ENCODE data around the gene ODF2L.

The ODF2L gene, protein sequence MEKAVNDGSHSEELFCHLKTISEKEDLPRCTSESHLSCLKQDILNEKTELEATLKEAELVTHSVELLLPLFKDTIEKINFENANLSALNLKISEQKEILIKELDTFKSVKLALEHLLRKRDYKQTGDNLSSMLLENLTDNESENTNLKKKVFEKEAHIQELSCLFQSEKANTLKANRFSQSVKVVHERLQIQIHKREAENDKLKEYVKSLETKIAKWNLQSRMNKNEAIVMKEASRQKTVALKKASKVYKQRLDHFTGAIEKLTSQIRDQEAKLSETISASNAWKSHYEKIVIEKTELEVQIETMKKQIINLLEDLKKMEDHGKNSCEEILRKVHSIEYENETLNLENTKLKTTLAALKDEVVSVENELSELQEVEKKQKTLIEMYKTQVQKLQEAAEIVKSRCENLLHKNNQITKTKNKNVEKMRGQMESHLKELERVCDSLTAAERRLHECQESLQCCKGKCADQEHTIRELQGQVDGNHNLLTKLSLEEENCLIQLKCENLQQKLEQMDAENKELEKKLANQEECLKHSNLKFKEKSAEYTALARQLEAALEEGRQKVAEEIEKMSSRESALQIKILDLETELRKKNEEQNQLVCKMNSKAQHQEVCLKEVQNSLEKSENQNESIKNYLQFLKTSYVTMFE

GRCh38 chr1:86395751-86396497 is at the start of gene ODF2L:
Gene ODF2L, minus strand, starts transcription at chr1:86396323. Its CDS starts 9,296 bp downstream, at chr1:86387027.
- peak; percentile 82 for DNase-seq (ENCODE audit: low read depth)

- DNase-seq (ENCODE audit: low read depth), result no peak
Observed at GRCh38 chr1:86445919-86446318, 49.8 kb upstream of the ODF2L start.

- no peak for DNase-seq (ENCODE audit: low read depth)
Observed at GRCh38 chr1:86441997-86442396, 45.9 kb upstream of the ODF2L start.

DNA sequence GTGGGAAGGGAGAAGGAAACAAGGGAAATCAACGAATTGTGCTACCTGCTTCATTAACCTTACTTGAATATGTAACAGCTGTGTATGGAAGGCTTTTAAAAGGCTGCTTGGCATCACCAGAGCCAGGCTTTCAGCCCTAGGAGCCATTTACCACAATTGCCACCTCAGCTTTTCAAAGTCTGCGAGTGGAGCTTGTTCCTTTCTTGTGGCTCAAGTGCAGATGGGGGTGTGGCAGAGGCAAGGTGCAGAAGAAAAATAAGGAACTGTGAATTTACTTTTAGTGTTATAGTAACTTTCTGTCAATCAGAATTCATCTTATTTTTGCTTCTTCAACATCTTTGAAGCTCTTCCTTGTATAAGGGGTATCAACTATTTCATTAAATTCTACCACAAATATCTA is 45.5 kb upstream of the ODF2L start:
- no peak for DNase-seq (ENCODE audit: low read depth)

- no peak for DNase-seq (ENCODE audit: low read depth)
Observed at GRCh38 chr1:86436041-86436440, 39.9 kb upstream of the ODF2L start.

- no peak for DNase-seq (ENCODE audit: low read depth)
Observed at GRCh38 chr1:86435327-86435726, 39.2 kb upstream of the ODF2L start.

- no peak for DNase-seq (ENCODE audit: low read depth)
Observed at GRCh38 chr1:86434059-86434458, 37.9 kb upstream of the ODF2L start.

- no peak for DNase-seq (ENCODE audit: low read depth)
Observed at GRCh38 chr1:86430376-86430775, 34.3 kb upstream of the ODF2L start.

DNA sequence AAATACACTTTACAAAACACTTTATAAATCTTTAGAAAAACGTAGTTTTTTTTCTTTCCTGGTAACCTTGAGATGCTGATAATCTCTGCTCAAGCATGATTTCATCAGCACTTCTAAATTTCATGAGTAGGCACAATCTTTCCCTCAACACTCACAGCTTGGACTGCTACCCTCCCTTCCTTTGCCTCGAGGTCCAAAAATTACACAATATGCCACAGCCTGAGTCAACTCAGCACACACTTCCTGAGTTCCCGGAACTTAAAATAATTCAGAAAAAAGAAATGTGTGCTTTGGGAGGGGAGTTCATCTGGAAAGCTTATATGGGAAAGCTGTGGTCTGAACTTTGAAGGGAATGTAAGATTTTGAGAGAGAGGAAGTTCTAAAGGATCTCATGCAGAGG is 33.7 kb upstream of the ODF2L start:
- no peak for DNase-seq (ENCODE audit: low read depth)

GRCh38 chr1:86429122-86429725 is 33.1 kb upstream of the ODF2L start:
- DNase-seq (ENCODE audit: low read depth), result no peak

- DNase-seq (ENCODE audit: low read depth), result no peak
Observed at GRCh38 chr1:86423873-86424272, 27.8 kb upstream of the ODF2L start, which contains the start of gene CLCA2. Gene CLCA2, plus strand, starts transcription at chr1:86424171. Its CDS starts 77 bp downstream, at chr1:86424248.

DNA sequence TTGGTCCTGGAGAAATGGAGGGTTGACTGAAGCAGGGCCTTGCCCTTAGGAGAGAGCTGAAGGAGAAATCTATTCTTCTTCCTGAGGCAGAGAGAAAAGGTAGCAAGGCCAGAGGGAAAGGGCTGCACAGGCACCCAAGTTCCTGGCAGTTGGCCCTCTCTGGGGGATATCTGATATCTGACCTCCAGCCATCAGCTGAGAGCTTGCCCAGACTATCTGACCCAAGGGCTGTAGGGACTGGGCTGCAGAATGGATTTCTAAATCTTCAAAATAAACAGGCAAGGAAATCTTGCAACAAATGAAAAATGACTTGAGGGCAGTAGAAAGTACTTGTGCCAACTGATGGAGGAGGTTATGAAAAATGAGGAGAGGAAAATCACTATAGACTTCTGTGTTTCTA is 27.4 kb upstream of the ODF2L start:
- DNase-seq (ENCODE audit: low read depth), result no peak

GRCh38 chr1:86421601-86422280 is 25.6 kb upstream of the ODF2L start:
- DNase-seq (ENCODE audit: low read depth), result no peak

DNA sequence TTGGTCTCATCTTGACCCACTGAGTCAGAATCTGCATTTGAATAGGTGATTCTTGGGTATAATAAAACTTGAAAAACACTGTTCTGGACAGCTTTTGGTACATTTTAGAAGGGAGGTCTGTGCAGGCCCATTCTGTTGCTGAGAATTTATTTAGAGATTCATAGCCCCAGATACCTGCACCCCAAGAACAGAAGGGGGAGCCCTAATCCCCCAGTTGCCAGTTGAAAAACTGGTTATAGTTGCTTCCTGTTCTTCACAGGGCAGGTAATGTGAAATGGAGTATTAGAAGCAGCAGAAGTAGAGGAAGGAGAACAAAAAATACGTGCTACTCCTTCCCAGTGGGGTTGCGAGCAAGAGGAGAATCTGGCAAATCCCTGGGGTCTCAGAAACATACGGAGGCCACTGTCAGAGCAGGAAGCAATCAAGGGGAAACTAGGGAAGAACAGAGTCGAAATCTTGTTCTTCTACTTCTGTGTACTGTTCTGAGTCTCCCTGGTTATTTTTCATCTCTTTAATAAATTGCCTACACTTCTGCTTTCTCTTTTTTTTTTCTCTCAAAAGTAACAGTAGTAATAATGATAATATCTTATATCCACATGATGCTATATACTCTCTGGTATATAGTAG is 23.3 kb upstream of the ODF2L start:
- DNase-seq (ENCODE audit: low read depth), result peak; percentile 13

DNA sequence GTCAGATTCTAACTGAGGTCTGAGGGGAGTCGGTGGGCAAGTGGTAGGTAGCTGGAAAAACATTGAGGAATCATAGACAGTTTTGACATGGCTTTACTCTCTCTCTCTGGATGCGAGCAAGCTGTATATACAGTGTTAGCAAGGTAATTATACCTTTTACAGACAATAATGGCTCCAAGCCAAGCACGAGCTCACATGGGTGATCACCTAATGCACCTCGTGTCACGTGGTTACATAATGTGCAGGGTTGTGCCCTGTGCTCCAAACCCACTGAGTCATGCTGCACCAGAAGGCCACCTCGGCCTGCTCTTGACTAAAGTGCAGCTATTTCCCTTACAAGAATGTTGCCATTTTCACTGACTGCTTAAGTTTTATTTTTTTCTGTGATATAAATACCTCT is 20.2 kb upstream of the ODF2L start:
- no peak for DNase-seq (ENCODE audit: low read depth)

GRCh38 chr1:86410879-86411278 is 14.8 kb upstream of the ODF2L start:
- no peak for DNase-seq (ENCODE audit: low read depth)

- no peak for DNase-seq (ENCODE audit: low read depth)
Observed at GRCh38 chr1:86409416-86410021, 13.4 kb upstream of the ODF2L start.

DNA sequence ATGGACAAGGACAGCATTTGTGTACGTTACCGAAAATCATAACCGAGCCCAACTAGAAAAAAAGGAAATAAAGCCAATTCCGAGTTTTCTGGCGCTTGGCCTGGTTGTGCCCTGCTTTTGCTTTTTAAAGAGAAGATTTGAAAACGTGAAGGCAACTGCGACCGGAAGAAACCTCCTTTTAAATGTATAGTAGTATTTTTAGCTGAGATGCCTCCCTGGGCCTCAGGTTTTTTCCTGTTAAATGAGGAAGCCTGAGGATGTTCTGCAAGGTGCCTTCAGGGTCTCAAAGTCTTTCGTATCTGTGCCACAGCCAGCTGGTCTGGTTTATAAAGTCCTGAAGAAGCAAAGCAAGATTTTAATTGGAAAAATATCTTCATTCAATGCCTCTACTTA is 371 bp upstream of the ODF2L start:
- no peak for DNase-seq (ENCODE audit: low read depth)

DNA sequence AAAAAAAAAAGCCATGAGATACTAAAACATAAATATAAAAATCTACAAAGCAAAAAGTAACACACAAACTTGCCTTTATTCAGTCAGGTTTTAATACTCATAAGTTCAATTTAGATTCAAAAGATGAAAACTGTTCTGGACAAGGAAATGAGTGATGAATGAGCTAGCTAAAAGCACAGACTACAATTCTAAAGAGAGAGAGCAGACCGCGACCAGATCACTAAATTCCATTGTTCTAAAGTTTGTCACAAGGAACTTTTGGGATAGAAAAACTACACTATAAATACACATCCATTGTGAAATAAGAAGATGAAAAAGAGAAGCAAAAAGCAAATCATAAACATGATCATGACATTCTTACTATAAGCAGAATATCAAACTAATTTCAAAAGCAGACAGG is 1.7 kb downstream of the ODF2L start:
- no peak for DNase-seq (ENCODE audit: low read depth)

- no peak for DNase-seq (ENCODE audit: low read depth)
Observed at GRCh38 chr1:86389307-86389706, 6.8 kb downstream of the ODF2L start.

DNA sequence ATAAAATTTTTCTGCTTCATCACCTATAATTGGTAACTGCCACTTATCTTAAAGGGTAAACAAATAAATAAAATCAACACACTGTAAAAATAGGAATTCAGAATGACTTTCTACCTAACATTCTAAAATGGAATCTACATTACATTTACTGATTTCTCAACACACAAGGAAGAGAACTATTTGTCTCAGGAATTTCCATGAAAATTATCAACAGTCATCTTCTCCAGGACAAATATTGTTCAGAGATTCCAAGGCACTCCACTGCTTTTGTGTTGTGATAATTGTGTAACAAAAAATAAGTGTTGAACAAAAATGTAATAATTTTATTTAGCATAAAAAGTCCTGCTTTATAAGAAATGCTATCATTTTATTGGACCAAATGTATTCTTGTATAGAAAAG is 7.3 kb downstream of the ODF2L start:
- DNase-seq (ENCODE audit: low read depth), result no peak

All from activated T-cell treated with anti-CD3 and anti-CD28 coated beads for 48 hours (primary cell).